ENCODE data around the gene LRFN3. TPM values are rescaled to one million over a fixed set of nuclear protein-coding genes. Genes with fewer than 3 reads are reported as not detected.

The LRFN3 gene
- total RNA-seq, 1 donor from 2014 or later = 8.8 TPM

DNA sequence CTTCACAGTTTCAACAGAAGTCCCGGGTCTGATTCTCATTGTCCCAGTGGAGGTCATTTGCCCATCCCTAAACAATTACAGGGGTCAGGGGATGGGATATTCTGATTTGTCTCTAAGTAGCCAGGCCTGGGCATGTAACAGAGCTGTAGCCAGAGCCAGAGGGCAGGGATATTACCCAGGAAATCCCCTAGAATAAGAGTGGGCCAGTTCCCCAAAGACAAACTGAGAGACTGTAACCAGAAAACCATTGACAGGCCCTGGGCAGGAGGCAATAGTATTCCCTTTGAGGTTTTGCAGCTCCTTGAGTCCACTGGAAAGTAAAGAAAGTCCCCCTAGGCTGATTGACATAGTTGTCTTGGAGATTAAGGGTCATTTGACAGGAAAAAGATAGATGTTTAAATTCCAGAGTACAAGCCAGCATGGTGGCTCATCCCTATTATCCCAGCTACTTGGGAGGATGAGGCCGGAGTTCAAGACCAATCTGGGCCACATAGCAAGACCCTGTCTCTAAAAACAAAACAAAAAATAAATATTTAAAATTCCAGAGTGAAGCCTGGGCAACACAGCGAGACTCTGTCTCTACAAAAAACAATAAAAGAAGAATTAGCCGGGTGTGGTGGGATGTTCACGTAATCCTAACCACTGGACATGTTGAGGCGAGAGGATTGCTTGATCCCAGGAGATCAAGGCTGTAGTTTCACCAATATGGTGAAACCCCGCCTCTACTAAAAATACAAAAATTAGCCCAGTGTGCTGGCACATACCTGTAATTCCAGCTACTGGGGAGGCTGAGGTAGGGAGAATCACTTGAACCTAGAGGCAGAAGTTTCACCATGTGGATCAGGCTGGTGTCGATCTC lies 57.0 kb downstream of the LRFN3 start:
- intact Hi-C loops (cut with DNase I) = no loop called here
- DNase-seq (ENCODE audit: low spot score) = no peak

DNA sequence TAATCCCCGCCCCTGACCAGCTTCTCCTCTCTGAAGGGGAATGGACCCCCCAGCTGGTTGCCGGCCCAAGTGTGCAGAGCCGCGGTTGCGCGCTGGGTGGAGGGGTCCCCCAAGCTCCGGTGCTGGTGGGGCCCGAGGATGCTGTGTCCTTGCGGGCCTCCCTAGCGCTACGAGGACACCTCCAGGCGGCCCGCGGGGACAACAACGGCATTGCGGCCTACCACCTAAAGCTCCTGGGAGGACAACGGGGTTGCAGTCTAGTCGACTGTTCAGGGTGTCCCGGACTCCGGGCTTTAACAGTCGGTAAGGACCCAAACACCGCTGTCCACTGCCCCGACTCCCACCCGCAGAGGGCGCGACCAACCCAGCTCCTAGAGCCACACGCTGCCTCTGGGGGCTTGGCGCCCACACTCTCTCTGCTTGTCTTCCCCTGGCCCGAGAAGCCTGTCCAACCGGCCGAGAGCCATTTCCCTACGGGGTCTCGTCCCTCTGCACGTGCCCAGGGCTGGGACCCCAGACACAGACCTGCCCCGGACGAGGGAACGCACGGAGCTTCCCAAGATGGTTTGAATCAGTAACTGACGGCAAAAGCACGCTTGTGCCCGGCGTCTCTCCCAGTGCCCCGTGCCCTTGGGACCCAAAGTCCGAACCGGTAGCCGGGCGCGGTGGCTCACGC lies 57.9 kb downstream of the LRFN3 start:
- DNase-seq (ENCODE audit: low spot score) = no peak
- intact Hi-C loops (cut with DNase I) = no loop called here

Other genes starting within 250 kb of the LRFN3 start
- gene ZBTB32, start 231.8 kb upstream of the LRFN3 start, total RNA-seq = 0.13 TPM
- 19.9 TPM for gene KMT2B, start 218.4 kb upstream of the LRFN3 start, total RNA-seq
- gene IGFLR1, start 193.9 kb upstream of the LRFN3 start, total RNA-seq = 4.2 TPM
- gene U2AF1L4, start 191.0 kb upstream of the LRFN3 start, total RNA-seq = 24.9 TPM
- 43.2 TPM for gene PSENEN, start 190.7 kb upstream of the LRFN3 start, total RNA-seq
- gene LIN37, start 187.8 kb upstream of the LRFN3 start, total RNA-seq = 9.6 TPM
- gene HSPB6, start 179.3 kb upstream of the LRFN3 start, total RNA-seq = 863 TPM
- 11.7 TPM for gene PROSER3, start 178.2 kb upstream of the LRFN3 start, total RNA-seq
- gene ARHGAP33, start 160.8 kb upstream of the LRFN3 start, total RNA-seq = 8.8 TPM
- gene PRODH2, start 123.5 kb upstream of the LRFN3 start, total RNA-seq = not detected
- gene NPHS1, start 83.9 kb upstream of the LRFN3 start, total RNA-seq = not detected
- gene KIRREL2, start 79.5 kb upstream of the LRFN3 start, total RNA-seq = not detected
- gene APLP1, start 67.8 kb upstream of the LRFN3 start, total RNA-seq = 39.9 TPM
- gene NFKBID, start 35.8 kb upstream of the LRFN3 start, total RNA-seq = 3.1 TPM
- gene HCST, start 33.8 kb upstream of the LRFN3 start, total RNA-seq = 5.4 TPM
- 16.9 TPM for gene TYROBP, start 28.1 kb upstream of the LRFN3 start, total RNA-seq
- 11.0 TPM for gene SDHAF1, start 58.8 kb downstream of the LRFN3 start, total RNA-seq
- 0.13 TPM for gene SYNE4, start 72.4 kb downstream of the LRFN3 start, total RNA-seq
- 10.9 TPM for gene ALKBH6, start 77.8 kb downstream of the LRFN3 start, total RNA-seq
- gene CLIP3, start 96.5 kb downstream of the LRFN3 start, total RNA-seq = 7.1 TPM
- gene THAP8, start 117.9 kb downstream of the LRFN3 start, total RNA-seq = 3.9 TPM
- 6.1 TPM for gene WDR62, start 118.5 kb downstream of the LRFN3 start, total RNA-seq
- not detected for gene OVOL3, start 174.8 kb downstream of the LRFN3 start, total RNA-seq
- gene POLR2I, start 178.5 kb downstream of the LRFN3 start, total RNA-seq = 98.7 TPM
- gene TBCB, start 179.1 kb downstream of the LRFN3 start, total RNA-seq = 142 TPM
- gene CAPNS1, start 203.7 kb downstream of the LRFN3 start, total RNA-seq = 892 TPM
- 1,917 TPM for gene COX7A1, start 216.1 kb downstream of the LRFN3 start, total RNA-seq